ENCODE measurements around the gene SCAND1.
"Not testable (repeated sequence)": the region's sequence is repeated elsewhere in the genome, so short reads cannot be mapped to it uniquely, and the experiment has no call there.

Gene SCAND1

DNA sequence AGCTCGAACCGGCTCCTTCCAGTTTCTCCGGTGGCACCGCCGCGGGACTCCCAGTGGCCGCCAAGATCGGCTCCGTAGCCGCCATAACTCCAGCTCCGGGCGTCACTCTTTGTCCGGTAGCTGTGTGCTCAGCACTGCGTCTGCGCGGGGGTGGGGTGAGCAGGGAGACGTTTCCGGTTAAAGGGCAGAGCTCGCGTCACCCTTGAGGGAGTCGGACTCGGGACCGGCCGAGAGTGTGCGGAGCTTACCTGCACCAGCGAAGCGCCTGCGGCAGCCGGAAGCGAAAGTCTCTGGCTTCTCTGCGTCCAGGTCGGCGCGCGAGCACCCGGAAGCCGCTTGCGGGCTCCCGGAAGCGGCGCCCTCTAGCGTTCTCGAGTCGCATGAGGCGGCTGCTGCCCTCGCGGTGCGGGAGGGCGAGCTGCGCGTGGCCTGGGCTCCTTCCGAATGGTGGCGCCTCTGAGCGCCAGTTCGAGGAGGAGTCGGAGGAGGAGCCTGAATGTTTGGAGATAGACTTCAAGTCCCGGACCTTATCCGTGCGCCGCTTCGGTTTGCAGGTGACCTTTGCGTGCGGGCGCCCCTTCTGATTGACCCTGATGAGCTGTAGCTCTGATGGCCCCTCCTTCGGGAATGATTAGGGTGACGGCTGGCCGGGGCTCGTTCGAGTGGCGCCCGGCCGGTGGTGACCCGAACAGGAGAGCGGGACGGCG, at the start of gene SCAND1:
SCAND1 (minus strand) TSS at position 303 of the 707 bp plus-strand sequence; CDS start at position 85, 218 bp downstream.
- peak; percentile 96 for DNase-seq

DNA sequence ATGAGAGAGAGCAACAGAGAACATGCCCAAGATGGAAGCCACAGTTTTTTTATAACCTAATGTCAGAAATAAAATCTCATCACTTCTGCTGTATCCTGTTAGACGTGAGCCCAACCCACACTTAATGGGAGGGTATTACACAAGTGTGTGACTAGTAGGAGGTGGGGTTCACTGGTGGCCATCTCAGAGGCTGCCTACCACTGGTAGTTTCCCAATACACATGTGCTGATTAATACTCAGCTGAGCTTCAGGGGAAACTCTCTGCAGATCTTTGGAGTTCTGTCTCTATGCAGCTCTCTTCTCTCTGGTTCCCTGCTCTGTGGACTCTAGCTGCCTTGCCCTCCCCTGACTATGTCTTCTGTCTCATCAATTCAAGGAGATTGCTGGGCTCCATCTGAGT, 49.7 kb upstream of the SCAND1 start:
- no peak for DNase-seq

DNA sequence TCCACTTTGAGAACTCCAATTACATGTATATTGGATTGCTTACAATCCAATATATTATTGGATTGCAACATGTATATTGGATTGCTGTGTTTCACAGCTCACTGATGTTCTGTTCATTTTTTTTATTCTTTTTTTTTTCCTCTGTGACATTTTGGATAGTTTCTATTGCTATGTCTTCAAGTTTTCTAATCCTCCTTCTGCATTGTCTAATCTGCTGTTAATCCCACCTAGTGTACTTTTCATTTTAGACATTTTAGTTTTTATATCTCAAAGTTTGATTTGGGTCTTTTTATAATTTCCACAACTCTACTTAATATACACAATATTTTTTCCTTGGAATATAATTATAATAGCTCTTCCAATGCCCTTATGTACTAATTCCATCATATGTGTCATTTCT, 48.6 kb upstream of the SCAND1 start:
- DNase-seq = no peak

DNA sequence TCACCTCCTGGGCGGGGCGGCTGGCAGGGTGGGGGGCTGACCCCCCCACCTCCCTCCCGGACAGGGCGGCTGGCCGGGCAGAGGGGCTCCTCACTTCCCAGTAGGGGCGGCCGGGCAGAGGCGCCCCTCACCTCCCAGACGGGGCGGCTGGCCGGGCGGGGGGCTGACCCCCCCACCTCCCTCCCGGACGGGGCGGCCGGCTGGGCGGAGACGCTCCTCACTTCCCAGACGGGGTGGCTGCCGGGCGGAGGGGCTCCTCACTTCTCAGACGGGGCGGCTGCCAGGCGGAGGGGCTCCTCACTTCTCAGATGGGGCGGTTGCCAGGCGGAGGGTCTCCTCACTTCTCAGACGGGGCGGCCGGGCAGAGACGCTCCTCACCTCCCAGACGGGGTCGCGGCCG, 47.0 kb upstream of the SCAND1 start:
- not testable (repeated sequence) for DNase-seq

DNA sequence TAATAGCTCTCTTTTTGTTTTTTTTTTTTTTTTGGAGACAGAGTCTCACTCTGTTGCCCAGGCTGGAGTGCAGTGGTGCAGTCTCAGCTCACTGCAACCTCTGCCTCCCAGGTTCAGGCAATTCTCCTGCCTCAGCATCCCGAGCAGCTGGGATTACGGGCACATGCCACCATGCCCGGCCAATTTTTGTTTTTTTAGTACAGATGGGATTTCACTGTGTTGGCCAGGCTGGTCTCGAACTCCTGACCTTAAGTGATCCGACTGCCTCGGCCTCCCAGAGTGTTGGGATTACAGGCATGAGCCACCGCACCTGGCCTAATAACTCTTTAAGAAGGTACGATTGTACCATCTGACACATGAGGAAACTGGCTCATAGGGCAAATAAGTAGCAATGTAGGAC, 42.2 kb upstream of the SCAND1 start:
- not testable (repeated sequence) for DNase-seq

- peak; percentile 67 for DNase-seq
Observed at GRCh38 chr20:35994994-35995453, 40.7 kb upstream of the SCAND1 start.

DNA sequence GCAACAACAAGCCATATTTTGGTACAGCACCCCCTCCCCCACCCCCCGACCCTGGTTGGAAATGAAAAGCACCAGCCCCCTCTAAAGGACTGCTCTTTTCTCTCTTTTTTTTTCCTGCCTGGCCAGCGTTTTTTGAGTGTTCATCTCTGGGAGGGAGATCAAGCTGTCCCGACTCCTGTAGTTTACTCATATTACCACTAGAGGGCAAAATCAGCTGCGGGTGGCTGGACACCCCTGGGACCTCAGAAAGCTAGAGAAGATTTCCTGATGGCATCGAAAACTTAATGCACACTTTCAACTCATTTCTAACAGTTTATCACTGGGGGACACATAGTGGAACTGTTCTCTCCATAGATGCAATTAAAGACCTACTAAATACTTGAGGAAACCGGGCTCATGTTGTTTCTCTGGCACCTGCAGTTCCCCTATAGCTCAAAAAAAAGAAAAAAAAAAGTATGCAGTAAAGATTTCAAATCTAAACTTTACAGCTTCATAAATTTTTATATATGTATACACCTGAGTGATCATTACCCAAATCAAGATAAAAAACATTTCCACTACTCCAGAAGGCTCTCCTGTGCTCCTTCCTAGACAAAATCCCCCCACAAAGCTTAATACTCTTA, 38.5 kb upstream of the SCAND1 start:
- DNase-seq = peak; percentile 57

DNA sequence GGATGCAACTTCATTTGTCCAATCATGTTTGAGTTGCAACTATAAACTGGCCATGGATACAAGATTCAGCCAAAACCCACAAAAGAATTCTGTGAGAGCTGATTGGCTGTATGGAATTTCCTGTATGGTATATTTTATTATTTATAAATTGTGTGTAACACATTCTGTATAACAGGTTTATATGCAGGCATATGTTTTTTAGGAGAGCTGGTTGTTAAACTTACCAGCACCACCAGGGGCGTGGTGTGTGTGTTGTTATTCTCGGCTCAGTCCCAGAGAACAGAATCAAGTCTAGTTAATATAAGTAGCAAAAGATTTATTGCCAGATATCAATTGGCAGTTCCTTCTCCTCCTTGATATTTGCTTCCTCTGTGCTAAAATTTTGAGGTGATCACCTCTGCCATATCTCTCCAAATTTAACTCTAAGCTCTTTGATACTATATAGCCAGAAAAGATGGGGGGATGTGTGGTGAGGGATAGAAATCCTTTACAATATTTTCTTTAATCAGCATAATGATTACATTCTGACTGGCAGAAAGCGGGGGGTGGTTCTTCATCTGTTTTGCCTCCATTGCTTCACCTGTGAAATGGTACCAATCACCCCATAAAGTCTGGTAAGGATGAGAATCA, 37.0 kb upstream of the SCAND1 start:
- DNase-seq = no peak

GRCh38 chr20:35988910-35989463, 34.7 kb upstream of the SCAND1 start:
- no peak for DNase-seq

DNA sequence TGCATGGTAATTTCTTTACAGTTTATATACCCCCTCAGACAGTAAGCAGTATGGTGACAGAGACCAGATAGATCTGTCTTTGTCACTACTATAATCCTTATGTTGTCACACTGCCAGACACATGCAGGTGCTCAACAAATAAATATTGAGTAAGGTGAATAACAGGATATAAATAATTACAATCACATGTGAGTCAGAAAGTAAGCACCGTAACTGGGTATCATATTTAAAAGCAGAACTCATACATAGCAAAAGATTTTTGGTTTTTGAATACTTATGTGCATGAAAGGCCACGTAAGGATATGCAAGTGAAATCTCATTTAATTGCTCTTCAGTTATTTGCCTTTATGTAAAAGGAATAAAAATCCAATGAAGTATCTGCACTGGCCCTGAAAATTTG, 31.5 kb upstream of the SCAND1 start:
- DNase-seq = no peak

- DNase-seq = no peak
Observed at GRCh38 chr20:35984382-35984781, 30.1 kb upstream of the SCAND1 start.

GRCh38 chr20:35981969-35982368, 27.7 kb upstream of the SCAND1 start:
- DNase-seq = no peak

DNA sequence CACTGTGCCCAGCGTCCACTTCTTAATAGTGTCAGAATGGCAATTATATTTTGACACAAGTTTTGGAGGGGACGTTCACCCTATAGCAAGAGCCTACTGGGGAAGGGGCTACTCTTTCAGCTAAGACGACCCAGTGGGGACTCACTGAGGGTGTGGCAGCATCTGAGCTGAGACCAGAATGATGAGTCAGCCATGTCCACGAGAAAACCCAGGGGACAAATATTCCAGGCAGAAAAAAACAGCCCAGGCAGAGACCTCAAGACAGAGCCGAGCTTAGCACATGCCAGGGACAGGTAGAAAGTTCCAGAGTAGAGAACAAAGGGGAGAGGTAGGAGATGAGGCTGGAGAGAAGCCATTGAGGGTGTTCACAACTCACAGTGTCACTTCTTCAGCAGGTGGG, 25.2 kb upstream of the SCAND1 start:
- no peak for DNase-seq

DNA sequence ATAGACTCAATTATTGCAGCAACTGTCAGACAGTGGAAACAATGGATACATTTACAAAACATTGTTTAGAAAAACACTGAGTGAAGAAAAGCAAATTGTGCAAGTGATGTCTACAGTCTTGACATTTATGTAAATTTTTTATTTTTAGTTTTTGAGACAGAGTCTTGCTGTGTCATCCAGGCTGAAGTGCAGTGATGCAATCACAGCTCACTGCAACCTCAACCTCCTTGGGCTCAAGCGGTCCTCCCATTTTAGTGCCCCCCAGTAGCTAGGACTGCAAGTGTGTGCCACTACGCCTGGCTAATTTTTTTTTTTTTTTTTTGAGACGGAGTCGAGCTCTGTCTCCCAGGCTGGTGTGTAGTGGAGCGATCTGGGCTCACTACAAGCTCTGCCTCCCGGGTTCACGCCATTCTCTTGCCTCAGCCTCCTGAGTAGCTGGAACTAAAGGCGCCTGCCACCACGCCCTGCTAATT, 23.8 kb upstream of the SCAND1 start:
- no peak for DNase-seq

DNA sequence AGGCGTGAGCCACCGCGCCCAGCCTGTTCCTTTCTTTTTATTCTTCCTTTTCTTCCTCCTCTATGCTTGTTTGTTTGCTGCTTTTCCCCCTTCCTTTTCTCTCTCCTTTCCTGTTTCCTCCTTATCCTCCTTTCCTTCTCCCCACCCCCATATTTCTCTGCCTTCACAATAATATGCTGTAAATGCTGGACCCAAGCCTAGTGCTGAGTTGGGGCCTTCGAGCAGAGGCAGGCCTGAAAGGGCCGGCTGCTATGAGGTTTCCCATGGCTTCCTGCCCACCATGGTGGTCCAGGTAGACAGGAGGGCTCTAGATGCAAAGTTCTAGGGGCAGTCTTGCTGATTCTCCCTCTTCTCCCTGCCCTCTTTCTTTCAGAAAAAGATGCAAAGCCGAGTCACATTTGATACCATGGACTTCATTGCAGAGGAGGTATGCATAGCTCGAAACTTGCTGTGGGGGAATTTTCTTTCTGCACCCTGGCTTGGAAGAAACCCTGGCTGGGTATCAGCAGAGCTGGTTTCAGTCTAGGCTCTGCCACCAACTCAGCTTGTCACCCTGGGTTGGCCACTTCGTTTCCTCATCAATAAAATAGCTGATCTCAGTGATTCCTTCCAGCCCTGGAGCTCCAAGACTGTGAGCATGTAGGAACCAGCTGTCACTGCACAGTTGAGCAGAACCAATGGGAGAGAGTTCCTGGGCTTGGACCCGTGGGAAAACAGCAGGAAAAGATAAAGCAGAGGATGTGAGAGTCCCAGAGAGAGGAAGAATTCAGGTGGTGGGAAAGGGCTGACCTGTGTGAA, 21.5 kb upstream of the SCAND1 start:
- DNase-seq = no peak

- DNase-seq = no peak
Observed at GRCh38 chr20:35974256-35974655, 20.0 kb upstream of the SCAND1 start.

DNA sequence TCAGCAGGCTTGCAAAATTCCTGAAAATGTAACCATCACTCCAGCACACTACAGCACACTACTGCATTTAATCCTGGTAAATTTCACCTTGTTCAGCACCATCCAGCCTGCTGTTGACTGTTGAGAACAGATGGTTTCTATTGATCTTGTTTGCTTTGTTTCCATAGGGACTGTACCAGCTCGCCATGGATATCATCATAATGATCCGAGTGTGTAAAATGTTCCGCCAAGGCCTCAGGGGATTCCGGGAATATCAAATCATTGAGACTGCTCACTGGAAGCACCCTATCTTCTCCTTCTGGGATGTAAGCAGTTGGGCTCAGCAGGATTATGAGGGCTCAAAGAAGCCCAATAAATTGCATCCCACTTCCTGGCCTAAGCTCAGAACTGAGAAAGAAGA, 18.2 kb upstream of the SCAND1 start:
- no peak for DNase-seq

GRCh38 chr20:35971981-35972380, 17.7 kb upstream of the SCAND1 start:
- DNase-seq = no peak

DNA sequence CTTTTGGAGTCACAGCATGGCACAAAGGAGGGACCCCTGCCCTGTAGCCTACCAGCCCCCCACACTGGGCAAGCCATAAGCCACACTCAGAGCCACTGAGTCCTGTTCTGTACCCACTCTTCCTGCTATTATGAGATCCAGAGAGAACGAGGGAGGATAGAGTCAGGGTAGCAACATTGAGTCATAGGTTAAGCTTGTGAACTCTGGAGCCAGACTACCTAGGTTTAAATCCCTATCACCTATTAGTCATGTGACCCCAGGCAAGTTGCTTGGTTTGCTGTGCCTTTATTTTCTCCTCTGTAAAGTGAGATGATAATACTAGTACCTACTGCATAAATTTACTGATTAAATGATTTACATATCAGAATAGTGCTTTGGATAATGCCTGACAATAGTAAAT, 14.6 kb upstream of the SCAND1 start:
- DNase-seq = no peak

- no peak for DNase-seq
Observed at GRCh38 chr20:35967979-35968640, 13.8 kb upstream of the SCAND1 start, which contains the start of gene CNBD2. TSS of gene CNBD2 (plus strand) at chr20:35968590. CDS start at chr20:35968763, 173 bp downstream.

DNA sequence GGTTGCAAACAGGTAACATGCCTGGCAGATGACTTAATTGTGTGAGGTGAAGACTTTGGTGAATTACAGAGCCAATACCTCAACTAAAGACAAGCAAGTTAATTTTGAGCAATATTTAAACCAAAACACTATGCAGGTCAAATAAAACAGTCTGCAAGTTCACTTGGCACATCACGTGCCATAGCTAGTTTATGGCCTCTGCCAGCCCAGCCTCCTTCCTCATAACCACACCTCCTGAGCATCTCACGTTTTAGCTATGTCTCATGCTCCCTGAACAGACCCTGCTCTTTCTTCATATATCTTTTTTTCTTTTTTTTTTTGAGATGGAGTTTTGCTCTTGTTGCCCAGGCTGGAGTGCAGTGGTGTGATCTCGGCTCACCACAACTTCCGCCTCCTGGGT, 9.6 kb upstream of the SCAND1 start:
- no peak for DNase-seq

DNA sequence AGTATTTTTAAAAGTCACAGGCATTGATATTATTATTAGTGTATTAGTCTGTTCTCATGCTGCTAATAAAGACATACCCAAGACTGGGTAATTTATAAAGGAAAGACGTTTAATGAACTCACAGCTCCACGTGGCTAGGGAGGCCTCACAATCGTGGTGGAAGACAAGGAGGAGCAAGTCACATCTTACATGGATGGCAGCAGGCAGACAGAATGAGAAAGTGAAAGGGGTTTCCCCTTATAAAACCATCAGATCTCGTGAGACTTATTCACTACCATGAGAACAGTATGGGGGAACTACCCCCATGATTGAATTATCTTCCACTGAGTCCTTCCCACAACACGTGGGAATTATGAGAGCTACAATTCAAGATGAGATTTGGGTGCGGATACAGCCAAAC, 5.0 kb upstream of the SCAND1 start:
- not testable (repeated sequence) for DNase-seq

All from NCI-H1436 (cell line).